HL-60 (cell line): ENCODE measurements around the gene AGTR1.

Source experiments
- DNase-seq, 2 experiments: peaks; one replicate each; pipeline ENCODE4 v3.0.0-alpha.2; 2010 to 2020; ENCODE audit warnings: low read depth in 1 of 2, low spot score in 1 of 2
- H3K27ac ChIP-seq: fragments of 250-450 bp; sonication (Bioruptor Pico); replicated peaks from 2 replicates; pipeline ENCODE4 v1.5.1; 2020; ENCODE audit warnings: mild to moderate bottlenecking, moderate library complexity
- H3K27me3 ChIP-seq: fragments of 250-450 bp; sonication (Bioruptor Pico); 2 replicates; pipeline ENCODE4 v1.5.1; 2021; ENCODE audit warnings: mild to moderate bottlenecking, moderate library complexity; ENCODE audit not compliant: insufficient read depth, poor library complexity, severe bottlenecking
- H3K4me3 ChIP-seq: replicated peaks from 2 replicates; pipeline ENCODE4 v1.5.1; 2011; ENCODE audit warnings: mild to moderate bottlenecking, control low read depth, low read length; ENCODE audit not compliant: insufficient read depth
- CTCF ChIP-seq: IDR thresholded peaks from one replicate; pipeline ENCODE4 v1.5.1; 2011; ENCODE audit warnings: low read length, control low read depth, inconsistent platforms; ENCODE audit not compliant: insufficient read depth
- GABPA ChIP-seq: IDR thresholded peaks from 2 replicates; pipeline ENCODE4 v1.6.1; 2012; ENCODE audit warnings: low read depth
- POLR2AphosphoS5 ChIP-seq: IDR thresholded peaks from 2 replicates; pipeline ENCODE4 v1.6.1; 2012; ENCODE audit warnings: low read depth
- REST ChIP-seq: IDR thresholded peaks from 2 replicates; pipeline ENCODE4 v1.6.1; 2012; ENCODE audit warnings: low read depth; ENCODE audit not compliant: insufficient replicate concordance
- SPI1 ChIP-seq: IDR thresholded peaks from 2 replicates; pipeline ENCODE4 v1.6.1; 2012; ENCODE audit warnings: low read depth, mild to moderate bottlenecking, borderline replicate concordance

The AGTR1 gene

GRCh38 chr3:148790370-148790769 lies 92.7 kb downstream of the AGTR1 start:
- TF ChIP-seq SPI1 (no peak), GABPA (no peak), REST (no peak), CTCF (no peak), POLR2AphosphoS5 (no peak)
- no peak overlapping the region for H3K4me3 ChIP-seq
- no peak for DNase-seq
- H3K27me3 ChIP-seq, result no peaks in the 10 kb centered on the region
- no peak overlapping the region for H3K27ac ChIP-seq

- peak; percentile 14; the same call in 1 of the 2 replicates for TF ChIP-seq SPI1
- no peak for TF ChIP-seq GABPA
- DNase-seq, result peak in 1 of 2 experiments; percentile 22
Measured at GRCh38 chr3:148790851-148791735, 93.4 kb downstream of the AGTR1 start.

GRCh38 chr3:148791920-148792319 lies 94.2 kb downstream of the AGTR1 start:
- Histone ChIP-seq H3K27me3 (no peaks in the 10 kb centered on the region), H3K27ac (no peak overlapping the region), H3K4me3 (no peak overlapping the region)
- no peak for DNase-seq
- TF ChIP-seq POLR2AphosphoS5 (no peak), REST (no peak), SPI1 (no peak), CTCF (no peak), GABPA (no peak)

More at GRCh38 chr3:148790851-148791735, 93.4 kb downstream of the AGTR1 start:
- Histone ChIP-seq H3K27ac (no peak overlapping the region), H3K27me3 (no peaks in the 10 kb centered on the region), H3K4me3 (no peak overlapping the region)

- H3K27ac ChIP-seq, result no peak overlapping the region
- TF ChIP-seq CTCF, result no peak
- TF ChIP-seq SPI1, result peak; percentile 37; the same call in 1 of the 2 replicates
- H3K4me3 ChIP-seq, result no peak overlapping the region
- H3K27me3 ChIP-seq, result no peaks in the 10 kb centered on the region
- no peak for DNase-seq
Measured at GRCh38 chr3:148792516-148792915, 94.8 kb downstream of the AGTR1 start.
